ENCODE results near the gene VPS33A. TPM values are rescaled to one million over a fixed set of nuclear protein-coding genes. Genes with fewer than 3 reads are reported as not detected.

Gene VPS33A
- total and polyA plus RNA-seq, 2 experiments from 2014 or later, result 18.6 to 37.4 TPM

DNA sequence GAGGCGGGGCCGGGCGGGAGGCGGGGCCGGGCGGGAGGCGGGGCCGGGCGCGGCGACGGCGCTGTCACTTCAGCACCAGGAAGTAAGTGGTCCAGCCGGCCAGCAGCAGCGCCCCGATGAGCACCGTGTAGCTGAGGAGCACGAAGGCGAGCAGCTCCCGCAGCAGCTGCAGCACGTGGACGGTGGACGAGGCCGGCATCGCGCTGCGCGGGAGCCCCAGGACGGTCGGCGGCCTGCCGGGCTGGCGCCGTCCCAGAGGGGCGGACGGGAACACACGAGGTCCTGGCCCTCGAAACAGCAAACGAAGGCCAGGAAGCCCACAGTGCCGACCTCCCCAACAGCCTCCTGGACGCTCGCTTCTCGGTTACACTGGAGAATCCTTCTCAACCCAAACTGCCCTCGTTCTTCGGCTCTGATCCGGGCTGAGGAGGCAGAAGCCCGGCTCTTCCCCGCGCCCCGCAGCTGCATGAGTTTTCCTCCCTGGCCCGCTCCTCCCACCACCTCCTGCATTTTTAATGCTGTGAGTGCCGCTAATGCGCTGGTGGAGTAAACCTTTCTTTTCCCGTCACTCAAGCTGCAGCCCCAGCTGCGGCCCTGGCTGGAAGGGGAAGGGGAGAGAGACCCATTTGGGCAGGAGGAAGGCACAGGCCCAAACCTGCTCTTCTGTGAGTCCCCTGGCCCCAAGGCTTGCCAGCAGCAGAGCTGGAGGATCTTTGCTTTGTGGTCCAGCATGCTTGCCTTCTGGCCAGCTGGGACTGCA lies 39.7 kb downstream of the VPS33A start:
- Histone ChIP-seq H3K36me3 (peaks cover 15% of the 10 kb centered on the region), H3K4me1 (ENCODE audit: low read depth) (peaks cover 14% of the 10 kb centered on the region), H3K27ac (no peak overlapping the region), H3K27me3 (no peaks in the 10 kb centered on the region), H3K9me3 (ENCODE audit: low read depth) (no peaks in the 10 kb centered on the region), H3K4me3 (no peak overlapping the region)
- TF ChIP-seq, protein P1, sequence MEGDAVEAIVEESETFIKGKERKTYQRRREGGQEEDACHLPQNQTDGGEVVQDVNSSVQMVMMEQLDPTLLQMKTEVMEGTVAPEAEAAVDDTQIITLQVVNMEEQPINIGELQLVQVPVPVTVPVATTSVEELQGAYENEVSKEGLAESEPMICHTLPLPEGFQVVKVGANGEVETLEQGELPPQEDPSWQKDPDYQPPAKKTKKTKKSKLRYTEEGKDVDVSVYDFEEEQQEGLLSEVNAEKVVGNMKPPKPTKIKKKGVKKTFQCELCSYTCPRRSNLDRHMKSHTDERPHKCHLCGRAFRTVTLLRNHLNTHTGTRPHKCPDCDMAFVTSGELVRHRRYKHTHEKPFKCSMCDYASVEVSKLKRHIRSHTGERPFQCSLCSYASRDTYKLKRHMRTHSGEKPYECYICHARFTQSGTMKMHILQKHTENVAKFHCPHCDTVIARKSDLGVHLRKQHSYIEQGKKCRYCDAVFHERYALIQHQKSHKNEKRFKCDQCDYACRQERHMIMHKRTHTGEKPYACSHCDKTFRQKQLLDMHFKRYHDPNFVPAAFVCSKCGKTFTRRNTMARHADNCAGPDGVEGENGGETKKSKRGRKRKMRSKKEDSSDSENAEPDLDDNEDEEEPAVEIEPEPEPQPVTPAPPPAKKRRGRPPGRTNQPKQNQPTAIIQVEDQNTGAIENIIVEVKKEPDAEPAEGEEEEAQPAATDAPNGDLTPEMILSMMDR (IDR thresholded peaks at IDR 0.05; ENCODE audit: low read depth, low read length), result no peak
- no peak for DNase-seq (ENCODE audit: low read depth in 1 of 2, low spot score in 1 of 2)

DNA sequence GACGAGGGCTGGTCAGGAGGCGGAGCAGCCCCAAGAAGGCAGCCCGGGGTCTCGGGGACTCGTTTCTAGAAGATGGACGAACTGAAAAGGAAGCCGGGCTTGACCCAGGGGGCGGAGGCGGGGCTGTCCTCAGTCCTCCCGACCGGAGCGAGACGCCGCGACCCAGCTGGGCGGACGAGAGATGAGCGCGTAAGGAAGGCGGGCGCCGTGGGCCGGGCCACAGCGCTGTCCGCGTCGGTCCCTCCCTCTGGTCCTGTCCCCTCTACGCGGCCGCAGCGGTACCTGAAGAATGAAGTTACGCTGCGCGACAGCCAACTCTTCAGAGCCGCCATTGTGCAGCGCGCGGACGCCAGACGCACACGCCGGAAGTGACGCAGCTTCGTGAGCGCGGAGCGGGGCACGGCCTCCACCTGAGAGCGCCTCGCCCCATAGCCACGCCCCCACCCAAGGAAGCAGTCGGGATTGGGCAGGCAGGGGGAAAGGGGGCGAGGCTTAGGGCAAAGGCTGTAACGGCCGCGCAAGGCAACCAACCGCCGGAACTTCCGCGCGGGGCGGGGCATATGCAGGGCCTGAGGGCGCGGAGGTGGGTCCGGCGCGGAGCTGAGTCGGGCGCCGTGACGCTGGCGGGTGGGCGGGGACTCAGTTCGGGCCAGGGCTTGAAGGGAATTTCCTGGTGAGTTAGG lies 40.5 kb downstream of the VPS33A start, which contains the start of gene DIABLO:
Gene DIABLO (minus strand): TSS at position 370 of the 683 bp plus-strand sequence. CDS start 38 bp downstream, at position 332.
- TF ChIP-seq, protein P1 (IDR thresholded peaks at IDR 0.05; ENCODE audit: low read depth, low read length), result no peak
- Histone ChIP-seq H3K27ac (peak within 1 kb of the TSS; percentile 86), H3K27me3 (no peaks in the 10 kb centered on the region), H3K36me3 (peaks cover 13% of the 10 kb centered on the region), H3K4me1 (ENCODE audit: low read depth) (peaks cover 14% of the 10 kb centered on the region), H3K9me3 (ENCODE audit: low read depth) (no peaks in the 10 kb centered on the region), H3K4me3 (peak within 1 kb of the TSS; percentile 50)
- peak; percentile 100 for DNase-seq (ENCODE audit: low read depth in 1 of 2, low spot score in 1 of 2)

DNA sequence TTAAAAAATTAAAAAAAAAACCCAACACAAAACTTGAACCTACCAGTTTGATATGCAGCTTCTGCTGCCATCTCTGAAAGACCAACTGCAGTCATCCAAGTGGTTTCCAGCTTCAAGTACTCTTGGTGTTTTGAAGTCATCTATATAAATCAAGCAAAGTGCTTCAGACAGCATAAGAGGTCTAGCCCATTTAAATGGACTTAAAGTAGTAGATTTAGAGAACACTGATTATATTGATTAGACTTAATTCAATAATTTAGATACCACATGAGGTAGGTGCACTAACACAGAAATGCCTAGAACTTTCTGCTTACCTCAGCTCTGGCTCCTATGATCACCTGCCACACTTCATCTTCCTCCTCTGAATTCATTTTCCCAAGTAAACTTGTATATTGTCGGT lies 49.8 kb downstream of the VPS33A start:
- H3K4me1 ChIP-seq (ENCODE audit: low read depth), result no peaks in the 10 kb centered on the region
- no peak overlapping the region for H3K27ac ChIP-seq
- no peak overlapping the region for H3K4me3 ChIP-seq
- H3K27me3 ChIP-seq, result no peaks in the 10 kb centered on the region
- DNase-seq (ENCODE audit: low read depth in 1 of 2, low spot score in 1 of 2), result no peak
- no peaks in the 10 kb centered on the region for H3K9me3 ChIP-seq (ENCODE audit: low read depth)
- peaks cover 72% of the 10 kb centered on the region for H3K36me3 ChIP-seq
- TF ChIP-seq, protein P1 (IDR thresholded peaks at IDR 0.05; ENCODE audit: low read depth, low read length), result no peak

DNA sequence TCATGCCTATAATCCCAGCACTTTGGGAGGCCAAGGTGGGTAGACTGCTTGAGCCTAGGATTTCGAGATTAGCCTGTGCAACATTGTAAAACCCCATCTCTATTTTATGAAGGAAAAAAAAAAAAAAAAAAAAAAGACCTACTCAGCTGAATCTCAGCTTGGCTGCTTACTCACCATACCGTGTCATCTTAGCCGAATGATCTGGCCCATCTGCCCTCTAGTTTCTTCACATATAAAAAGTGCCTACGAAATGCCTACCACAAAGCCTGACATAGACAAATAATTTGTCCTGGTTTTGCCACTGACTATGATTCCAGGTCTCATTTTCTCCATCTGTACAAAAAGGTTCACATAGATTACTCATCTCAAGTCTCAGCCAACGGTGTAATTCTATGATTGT lies 50.5 kb downstream of the VPS33A start:
- no peaks in the 10 kb centered on the region for H3K4me1 ChIP-seq (ENCODE audit: low read depth)
- no peak for DNase-seq (ENCODE audit: low read depth in 1 of 2, low spot score in 1 of 2)
- no peak overlapping the region for H3K27ac ChIP-seq
- H3K27me3 ChIP-seq, result no peaks in the 10 kb centered on the region
- peaks cover 73% of the 10 kb centered on the region for H3K36me3 ChIP-seq
- no peaks in the 10 kb centered on the region for H3K9me3 ChIP-seq (ENCODE audit: low read depth)
- TF ChIP-seq, protein P1 (IDR thresholded peaks at IDR 0.05; ENCODE audit: low read depth, low read length), result no peak
- no peak overlapping the region for H3K4me3 ChIP-seq

DNA sequence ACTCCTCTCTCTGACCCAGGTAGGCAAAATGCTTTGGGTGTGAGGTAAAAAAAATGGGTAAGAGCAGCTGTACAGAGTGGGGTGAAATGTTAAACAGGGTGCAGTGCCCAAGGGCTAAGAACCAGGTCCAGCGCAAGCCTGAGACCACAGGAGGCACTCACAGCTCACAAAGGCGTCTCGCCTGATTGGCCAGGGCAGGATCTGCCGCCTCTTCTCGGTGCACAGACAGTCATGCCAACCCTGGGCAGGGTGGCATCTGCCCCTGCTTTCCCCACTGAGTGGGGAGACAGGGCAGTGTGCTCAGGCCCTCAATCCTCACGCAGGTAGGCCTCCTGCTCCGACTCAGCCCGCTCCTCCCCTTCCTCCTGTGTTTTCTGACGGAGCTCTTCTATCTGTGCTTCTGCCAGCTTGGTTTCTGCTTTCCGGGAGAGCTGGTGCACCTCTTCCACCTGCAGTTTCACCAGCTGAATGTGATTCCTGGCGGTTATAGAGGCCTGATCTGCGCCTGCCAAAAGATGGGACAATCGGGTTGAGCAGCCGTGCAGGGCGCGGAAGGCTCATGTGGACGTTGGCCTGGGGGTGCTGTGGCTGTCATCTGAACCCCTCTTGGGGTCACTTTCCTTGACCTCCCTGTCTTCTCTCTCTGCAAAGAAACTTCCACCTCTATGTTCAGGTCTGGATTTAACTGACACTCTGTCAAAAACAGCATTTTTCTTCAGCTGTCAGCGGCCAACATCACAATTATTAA lies 58.0 kb downstream of the VPS33A start:
- H3K36me3 ChIP-seq, result peaks cover 38% of the 10 kb centered on the region

More for the DNA sequence above, 58.0 kb downstream of the VPS33A start:
- H3K4me3 ChIP-seq, result no peak overlapping the region
- DNase-seq (ENCODE audit: low read depth in 1 of 2, low spot score in 1 of 2), result no peak
- H3K27ac ChIP-seq, result no peak overlapping the region
- no peaks in the 10 kb centered on the region for H3K9me3 ChIP-seq (ENCODE audit: low read depth)
- H3K27me3 ChIP-seq, result peaks cover 24% of the 10 kb centered on the region
- TF ChIP-seq, protein P1 (IDR thresholded peaks at IDR 0.05; ENCODE audit: low read depth, low read length), result no peak
- no peaks in the 10 kb centered on the region for H3K4me1 ChIP-seq (ENCODE audit: low read depth)
